Stimulated activated CD4-positive, alpha-beta T cell treated with anti-CD3 and anti-CD28 coated beads, Interleukin-4, amount 100 ng/mL, for 1 hour (primary cell): ENCODE data around the gene PRRC2B.
"Not testable (repeated sequence)": the region's sequence is repeated elsewhere in the genome, so short reads cannot be mapped to it uniquely, and the experiment has no call there.

ENCODE experiments used
- DNase-seq: peaks from one replicate; pipeline ENCODE4 v3.0.0-alpha.2; 2020

PRRC2B gene

GRCh38 chr9:131438190-131438589, 44.3 kb downstream of the PRRC2B start:
- DNase-seq: no peak

- DNase-seq: no peak
Measured at GRCh38 chr9:131439224-131439623, 45.3 kb downstream of the PRRC2B start.

DNA sequence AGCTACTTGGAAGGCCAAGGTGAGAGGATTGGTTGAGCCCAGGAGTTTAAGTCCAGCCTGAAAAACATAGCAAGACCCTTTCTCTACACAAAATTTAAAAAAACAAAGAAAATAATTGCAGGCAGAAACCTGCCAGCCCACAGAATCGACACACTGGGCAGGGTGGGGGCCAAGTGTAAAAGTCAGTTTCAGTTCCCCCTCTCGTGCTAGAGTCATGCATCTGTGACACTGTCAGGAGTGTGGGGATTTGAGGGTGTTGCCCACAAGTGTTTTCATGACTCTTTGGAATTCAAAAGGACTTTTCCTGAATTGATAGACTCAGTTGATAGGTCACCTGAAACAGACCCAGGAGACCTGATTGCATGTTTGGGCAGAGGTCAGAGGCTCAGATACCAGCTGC, 47.6 kb downstream of the PRRC2B start:
- DNase-seq: no peak

- no peak for DNase-seq
Measured at GRCh38 chr9:131442351-131442750, 48.5 kb downstream of the PRRC2B start.

DNA sequence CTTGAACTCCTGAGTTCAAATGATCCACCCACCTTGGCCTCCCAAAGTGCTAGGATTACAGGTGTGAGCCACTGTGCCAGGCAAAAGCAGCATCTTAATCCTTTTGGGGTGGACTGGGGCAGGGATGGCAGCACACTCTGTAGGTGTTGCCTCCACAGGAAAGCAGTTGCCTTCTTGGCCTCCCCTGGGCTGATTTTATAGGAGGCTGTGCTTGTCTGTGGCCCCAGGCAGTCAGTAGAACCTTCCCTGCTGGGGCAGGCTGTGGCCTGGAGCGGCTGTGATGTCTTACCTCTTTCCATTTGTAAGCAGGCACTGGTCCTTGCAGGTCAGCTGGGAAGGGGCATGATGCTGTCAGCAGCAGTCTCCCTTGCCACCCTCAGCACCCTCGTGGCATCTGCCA, 49.8 kb downstream of the PRRC2B start:
- no peak for DNase-seq

- no peak for DNase-seq
Measured at GRCh38 chr9:131446276-131446675, 52.4 kb downstream of the PRRC2B start.

- no peak for DNase-seq
Measured at GRCh38 chr9:131447148-131447547, 53.3 kb downstream of the PRRC2B start.

GRCh38 chr9:131447600-131447999, 53.7 kb downstream of the PRRC2B start:
- DNase-seq: no peak

- no peak for DNase-seq
Measured at GRCh38 chr9:131448818-131449217, 54.9 kb downstream of the PRRC2B start.

- no peak for DNase-seq
Measured at GRCh38 chr9:131449276-131449675, 55.4 kb downstream of the PRRC2B start.

GRCh38 chr9:131454028-131454427, 60.1 kb downstream of the PRRC2B start:
- no peak for DNase-seq

DNA sequence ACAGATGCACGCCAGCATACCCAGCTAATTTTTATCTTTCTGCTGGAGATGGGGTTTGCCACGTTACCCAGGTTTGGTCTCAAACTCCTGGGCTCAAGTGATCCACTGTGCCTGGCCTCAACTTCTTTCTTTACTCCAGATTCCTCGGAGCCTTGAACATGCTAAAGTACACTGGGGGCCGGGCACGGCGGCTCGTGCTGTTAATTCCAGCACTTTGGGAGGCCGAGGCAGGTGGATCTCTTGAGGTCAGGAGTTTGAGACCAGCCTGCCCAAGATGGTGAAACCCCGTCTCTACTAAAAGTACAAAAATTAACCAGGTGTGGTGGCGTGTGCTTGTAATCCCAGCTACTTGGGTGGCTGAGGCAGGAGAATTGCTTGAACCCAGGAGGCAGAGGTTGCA, 61.8 kb downstream of the PRRC2B start:
- not testable (repeated sequence) for DNase-seq

DNA sequence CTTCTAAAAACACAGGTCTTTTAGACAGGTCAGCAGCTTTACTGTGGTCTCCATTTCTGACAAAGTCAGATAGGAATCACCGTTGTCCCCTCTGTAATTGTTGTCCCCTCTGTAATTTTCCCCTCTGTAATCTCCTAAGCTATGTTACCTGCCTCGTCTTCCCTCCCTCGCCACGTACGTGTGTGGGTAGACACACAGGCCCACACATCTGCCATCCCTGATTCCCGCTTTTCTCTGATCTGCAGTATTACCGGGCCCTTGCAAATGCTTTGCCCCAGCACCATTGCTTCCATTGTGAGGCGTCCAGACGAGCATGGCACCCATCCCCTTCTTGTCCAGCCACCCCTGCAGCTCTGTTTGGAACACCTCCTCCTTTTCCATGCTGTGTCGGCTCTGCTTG, 63.9 kb downstream of the PRRC2B start:
- DNase-seq: no peak

DNA sequence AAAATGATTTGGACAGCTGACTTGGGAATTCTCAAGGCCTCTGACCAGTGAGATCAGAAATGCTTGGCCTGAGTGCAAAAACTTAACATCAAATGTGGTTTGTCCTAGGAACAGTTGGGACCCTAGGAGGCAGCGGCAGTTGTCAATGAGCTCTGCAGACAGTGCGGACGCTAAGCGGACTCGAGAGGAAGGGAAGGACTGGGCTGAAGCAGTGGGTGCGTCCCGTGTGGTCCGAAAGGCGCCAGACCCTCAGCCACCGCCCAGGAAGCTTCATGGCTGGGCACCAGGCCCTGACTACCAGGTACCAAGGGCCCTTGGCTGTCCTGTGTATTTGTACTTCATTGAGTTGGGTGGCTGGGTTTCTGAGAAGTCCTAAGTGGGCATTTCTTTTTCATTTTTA, 65.2 kb downstream of the PRRC2B start:
- no peak for DNase-seq

GRCh38 chr9:131461166-131461565, 67.3 kb downstream of the PRRC2B start:
- no peak for DNase-seq

- DNase-seq: no peak
Measured at GRCh38 chr9:131464354-131465000, 70.6 kb downstream of the PRRC2B start.

- no peak for DNase-seq
Measured at GRCh38 chr9:131465401-131465800, 71.5 kb downstream of the PRRC2B start.

DNA sequence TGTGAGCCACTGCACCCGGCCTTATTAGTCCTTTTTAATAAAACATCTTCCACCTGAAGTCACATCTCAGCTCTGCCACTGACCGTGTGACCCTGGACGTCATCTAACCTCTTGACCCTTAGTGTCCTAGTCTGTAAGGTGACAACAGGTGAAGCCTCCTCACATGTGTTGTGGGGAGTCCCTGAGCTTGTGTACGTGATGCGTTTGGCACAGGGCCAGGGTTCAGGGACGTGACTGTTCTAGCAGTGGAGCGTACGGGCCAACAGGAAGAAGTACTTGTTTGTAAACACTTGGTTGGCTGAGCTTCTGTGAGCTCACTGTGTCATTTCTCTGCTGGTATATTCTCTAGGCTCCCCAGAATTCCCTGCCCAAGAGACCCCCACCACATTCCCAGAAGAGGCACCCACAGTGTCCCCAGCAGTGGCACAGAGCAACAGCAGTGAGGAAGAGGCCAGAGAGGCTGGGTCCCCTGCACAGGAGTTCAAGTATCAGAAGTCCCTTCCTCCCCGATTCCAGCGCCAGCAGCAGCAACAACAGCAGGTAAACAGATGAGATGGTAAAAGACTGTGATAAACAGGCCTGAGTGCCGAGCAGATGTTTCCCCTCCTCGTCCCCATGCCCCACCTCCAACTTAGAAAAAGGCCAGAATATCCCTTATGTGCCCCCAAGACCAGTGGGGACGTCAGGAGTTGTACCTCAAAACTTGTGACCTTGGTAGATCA, 73.5 kb downstream of the PRRC2B start:
- DNase-seq: no peak

DNA sequence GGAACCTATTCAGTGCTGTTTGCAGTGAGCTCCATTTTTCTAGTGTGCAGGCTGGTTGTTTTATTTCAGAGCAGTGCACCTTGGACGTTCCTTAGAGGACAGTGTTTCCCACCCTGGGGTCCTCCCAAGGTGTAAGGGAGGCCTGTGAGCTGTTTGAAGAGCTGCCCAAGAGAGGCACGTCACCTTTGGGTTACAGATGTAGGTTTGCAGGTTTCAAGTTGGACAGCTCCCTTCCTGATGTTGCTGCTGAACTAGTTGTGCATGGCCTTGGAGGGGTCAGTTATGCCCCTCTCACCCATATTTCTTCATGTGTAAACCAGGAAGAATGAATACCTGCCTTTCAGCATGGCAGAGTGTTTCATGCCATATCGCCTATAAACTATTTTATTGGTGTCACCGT, 74.1 kb downstream of the PRRC2B start:
- DNase-seq: no peak

- DNase-seq: no peak
Measured at GRCh38 chr9:131469356-131469755, 75.5 kb downstream of the PRRC2B start.

GRCh38 chr9:131469951-131470350, 76.1 kb downstream of the PRRC2B start:
- no peak for DNase-seq

GRCh38 chr9:131470581-131470991, 76.7 kb downstream of the PRRC2B start:
- DNase-seq: no peak

- DNase-seq: not testable (repeated sequence)
Measured at GRCh38 chr9:131472085-131472484, 78.2 kb downstream of the PRRC2B start.

DNA sequence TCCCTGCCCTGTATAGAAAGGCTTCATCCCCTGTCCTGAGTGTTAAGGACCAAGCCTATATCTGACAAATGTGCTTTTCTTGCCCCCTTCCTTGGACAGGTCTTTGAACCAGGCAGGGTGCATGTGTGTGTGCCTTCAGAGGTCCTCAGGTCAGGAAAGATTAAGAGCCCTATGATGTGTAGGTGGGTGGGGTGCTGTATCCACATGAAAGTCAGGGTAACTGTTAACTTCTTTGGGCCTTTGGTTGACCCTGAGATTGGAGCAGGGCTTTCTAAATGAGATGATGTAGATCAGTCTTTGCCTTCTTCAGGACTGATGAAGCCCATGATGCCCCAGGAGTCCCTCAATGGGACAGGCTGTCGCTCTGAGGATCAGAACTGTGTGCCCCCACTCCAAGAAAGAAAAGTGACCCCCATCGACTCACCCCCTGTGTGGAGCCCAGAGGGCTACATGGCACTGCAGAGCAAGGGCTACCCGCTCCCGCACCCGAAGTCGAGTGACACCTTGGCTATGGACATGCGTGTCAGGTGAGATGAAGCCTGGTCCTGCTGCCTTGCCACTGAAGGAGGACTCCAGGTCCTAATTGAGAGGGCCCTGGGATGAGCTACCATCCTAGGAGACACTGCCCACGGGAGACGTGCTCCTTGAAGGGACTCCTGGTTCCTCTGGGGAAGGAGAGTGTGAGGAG, 79.5 kb downstream of the PRRC2B start:
- no peak for DNase-seq
